HL-60/S4 (cell line): Measurements from ENCODE around the gene SLC16A1.

ENCODE experiments used
- in situ Hi-C: fragments of 300-500 bp; cut with MboI; formaldehyde crosslinking; loops from 2 replicates; pipeline ENCODE4 v1.14.3; 2022; ENCODE audit warnings: low sequenced_read_pairs

The SLC16A1 gene

GRCh38 chr1:112887599-112888283 is 68.3 kb downstream of the SLC16A1 start:
- in situ Hi-C loops, result loop anchor here (10.0 kb wide), 1 partner anchor 157 kb away; no protein-coding TSS in a partner anchor

DNA sequence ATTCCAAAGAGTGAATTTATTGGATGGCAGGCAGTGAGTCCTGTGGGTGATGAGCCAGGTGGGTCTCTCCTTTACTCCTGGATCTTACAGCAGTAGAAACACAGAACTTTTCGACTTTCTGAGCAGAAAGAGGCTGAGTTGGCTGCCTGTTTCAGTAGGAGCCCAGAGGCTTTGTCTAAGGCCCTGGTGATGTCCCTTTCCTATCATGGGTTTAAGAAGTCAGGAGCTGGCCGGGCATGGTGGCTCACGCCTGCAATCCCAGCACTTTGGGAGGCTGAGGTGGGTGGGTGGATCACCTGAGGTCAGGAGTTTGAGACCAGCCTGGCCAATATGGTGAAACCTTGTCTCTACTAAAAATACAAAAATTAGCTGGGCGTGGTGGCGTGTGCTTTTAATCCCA is 71.0 kb downstream of the SLC16A1 start:
- in situ Hi-C loops, result loop anchor here (10.0 kb wide), 1 partner anchor 160 kb away; no protein-coding TSS in a partner anchor

DNA sequence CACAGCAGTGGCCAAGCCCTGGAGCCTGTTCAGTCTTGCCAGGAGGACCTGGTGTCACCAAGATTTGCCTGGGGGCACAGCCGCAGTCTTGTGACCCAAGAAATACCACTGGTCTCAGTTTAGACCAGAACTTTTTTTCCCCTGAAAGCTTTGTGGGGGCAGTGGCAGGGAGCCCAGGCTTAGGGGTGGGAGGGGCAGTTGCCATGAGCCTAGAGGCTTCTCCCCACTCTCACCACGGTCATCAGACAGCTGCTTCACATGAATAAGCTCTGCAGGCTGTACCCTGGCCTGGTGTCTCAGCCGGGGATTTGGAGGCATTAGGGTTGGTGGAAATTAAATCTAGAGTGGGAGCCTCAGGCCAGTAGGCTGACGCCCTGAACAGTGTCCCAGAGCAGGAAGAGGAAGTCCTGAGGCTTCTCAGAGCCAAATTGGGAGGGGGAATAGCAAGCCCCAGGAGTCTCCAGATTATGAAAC is 73.7 kb downstream of the SLC16A1 start:
- in situ Hi-C loops, result loop anchor here (10.0 kb wide), 1 partner anchor 162 kb away; no protein-coding TSS in a partner anchor

- in situ Hi-C loops, result loop anchor here (10.0 kb wide), 1 partner anchor 163 kb away; no protein-coding TSS in a partner anchor
These were observed 74.3 kb downstream of the SLC16A1 start for GRCh38 chr1:112881742-112882127.

DNA sequence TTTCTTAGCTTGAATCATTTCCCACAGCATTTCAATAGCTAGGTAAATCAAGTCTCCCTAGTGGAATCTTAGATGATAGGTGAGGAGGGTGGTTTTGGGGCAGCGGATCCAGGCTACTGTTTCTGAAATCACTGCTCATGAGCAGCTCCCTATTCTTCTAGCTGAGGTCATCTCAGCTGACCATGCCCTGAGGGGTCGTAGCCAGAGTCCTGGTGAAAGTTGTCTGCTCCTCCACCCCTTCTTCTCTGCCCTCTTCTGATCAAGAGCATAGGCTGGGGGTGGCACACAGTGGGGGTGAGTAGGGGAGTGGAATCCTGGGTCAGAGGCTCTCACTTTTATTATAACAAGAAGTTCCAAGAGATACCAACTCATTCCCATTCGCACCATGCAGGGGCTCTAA is 76.2 kb downstream of the SLC16A1 start:
- in situ Hi-C loops, result loop anchor here (10.0 kb wide), 1 partner anchor 165 kb away; no protein-coding TSS in a partner anchor

DNA sequence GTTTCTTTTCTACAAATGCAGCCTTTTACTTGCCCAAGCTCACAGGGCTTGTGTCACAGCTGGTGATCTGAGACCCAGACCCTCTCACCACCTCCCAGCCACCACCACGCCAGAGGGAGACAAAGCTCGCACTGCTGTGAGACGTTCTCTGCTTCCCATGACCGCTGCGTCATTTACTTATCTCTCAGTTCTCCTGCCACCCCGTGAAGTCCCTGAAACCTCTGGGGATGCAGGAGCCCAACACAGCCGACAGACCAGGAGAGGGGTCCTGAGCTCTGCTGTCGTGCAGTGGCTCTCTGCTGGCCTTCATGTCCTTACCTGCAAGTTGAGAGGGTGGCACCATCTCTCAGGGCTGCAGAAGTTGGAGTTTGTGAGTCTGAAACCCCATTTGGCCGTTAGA is 77.7 kb downstream of the SLC16A1 start:
- in situ Hi-C loops, result no loop called here

- in situ Hi-C loops, result no loop called here
These were observed 78.2 kb downstream of the SLC16A1 start for GRCh38 chr1:112877750-112878149.

DNA sequence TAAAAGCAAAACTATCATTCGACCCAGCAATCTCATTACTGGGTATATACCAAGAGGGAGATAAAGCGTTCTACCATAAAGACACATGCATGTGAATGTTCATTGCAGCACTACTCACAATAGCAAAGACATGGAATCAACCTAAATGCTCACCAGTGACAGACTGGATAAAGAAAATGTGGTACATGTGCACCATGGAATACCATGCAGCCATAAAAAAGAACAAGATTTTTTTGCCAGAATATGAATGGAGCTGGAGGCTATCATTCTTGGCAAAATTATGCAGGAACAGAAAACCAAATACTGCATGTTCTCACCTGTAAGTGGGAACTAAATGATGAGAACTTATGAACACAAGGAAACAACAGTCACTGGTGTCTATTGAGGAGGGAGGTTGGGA is 79.7 kb downstream of the SLC16A1 start:
- in situ Hi-C loops, result no loop called here

DNA sequence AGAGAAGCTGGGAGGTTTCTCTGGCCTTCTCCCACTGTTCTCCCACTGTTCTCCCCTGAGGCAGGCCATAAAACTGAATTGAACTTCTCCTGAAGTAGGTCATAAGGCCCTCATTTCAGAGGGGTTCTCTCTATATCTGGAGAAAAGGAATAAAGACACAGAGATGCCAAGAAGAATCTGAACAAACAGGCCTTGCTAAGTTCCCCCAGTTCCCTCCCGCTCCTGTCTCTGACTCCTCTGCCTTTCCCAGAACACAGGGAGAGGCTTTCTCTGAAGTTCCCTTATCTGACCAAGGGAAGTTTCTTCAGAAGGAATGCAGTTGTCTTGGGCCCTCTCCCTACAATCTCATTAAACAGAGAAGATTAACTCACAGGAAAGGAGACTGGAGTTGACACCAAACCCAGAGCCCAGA is 83.4 kb downstream of the SLC16A1 start:
- in situ Hi-C loops, result no loop called here

DNA sequence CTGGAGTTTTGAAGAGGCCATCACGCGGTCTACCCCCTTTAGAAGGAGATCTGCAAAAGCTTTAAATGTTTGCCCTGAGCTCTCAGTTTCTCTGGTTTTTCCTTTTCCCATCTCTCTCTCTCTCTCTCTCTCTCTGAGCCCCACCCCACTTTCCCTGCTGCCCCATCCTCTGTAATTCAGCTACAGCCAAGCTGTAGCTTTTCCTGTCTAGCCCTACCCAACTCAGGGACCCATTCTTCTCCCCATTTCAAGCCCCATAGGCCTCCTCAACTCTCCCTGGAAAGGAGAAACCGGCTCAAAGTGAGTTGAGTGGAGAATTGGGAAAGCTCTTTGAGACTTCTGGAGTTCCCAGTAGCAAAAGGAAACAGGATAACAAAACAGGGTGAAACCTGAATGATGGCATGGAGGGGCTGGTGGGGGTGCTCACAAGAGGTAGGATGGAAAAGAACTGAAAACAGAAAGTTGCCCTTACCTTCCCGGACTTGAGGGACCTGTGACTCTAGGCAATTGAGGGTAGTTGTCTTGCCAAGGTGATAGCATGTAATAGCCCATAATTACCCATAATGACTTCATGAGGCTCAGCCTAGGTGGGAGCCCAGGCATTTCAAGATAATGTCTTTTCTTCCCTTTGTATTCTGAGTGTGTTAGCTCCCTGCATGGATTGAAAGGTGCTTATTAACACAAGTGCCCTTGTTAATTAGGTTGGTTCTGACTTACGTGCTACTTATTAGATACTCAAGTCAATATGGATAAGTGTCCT is 84.9 kb downstream of the SLC16A1 start:
- in situ Hi-C loops, result no loop called here

GRCh38 chr1:112869895-112870294 is 86.1 kb downstream of the SLC16A1 start:
- in situ Hi-C loops, result no loop called here

DNA sequence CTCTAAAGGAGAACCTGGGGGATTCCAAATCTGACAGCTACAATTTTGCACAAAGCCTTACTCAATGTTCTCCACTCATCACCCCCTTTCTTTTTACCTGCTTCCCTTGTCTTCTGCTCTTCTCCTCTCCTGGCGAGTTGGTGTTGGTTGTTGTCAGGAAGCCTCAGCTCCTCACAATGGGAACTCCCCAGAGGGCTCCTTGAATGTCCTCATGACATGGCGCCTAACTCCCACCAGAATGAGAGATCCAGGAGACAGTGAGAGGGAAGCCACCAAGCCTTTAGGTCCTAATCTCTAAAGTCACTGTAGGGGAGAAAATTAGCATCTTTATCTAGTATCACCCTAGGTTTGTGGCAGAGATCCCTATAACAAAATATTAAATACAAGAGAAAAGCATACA is 87.8 kb downstream of the SLC16A1 start:
- in situ Hi-C loops, result no loop called here

DNA sequence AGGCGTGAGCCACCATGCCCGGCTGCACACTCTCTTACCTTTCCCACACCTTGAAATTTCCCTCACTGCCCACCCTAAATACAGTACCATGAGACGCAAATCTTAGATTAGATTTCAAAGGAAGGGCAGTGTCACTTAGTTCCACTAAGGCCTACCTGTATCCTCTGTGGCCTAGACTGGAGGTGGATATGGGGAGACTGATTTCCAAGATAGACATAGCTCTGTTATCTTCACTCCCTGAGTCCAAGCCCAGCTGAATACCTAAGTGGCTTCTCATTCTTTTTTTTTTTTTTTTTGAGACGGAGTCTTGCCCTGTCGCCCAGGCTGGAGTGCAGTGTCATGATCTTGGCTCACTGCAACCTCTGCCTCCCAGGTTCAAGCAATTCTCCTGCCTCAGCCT is 89.0 kb downstream of the SLC16A1 start:
- in situ Hi-C loops, result no loop called here

GRCh38 chr1:112866151-112866550 is 89.8 kb downstream of the SLC16A1 start:
- in situ Hi-C loops, result no loop called here

- in situ Hi-C loops, result no loop called here
These were observed 93.1 kb downstream of the SLC16A1 start for GRCh38 chr1:112862753-112863426.
